HCT116 (cell line): ENCODE results near the gene SLC27A5.

ENCODE experiments used
- POLR2A ChIP-seq: IDR thresholded peaks from 2 replicates; pipeline ENCODE4 v1.7.0; 2011; ENCODE audit warnings: borderline replicate concordance; ENCODE audit not compliant: insufficient read depth, insufficient read length; ENCODE audit errors: extremely low read depth
- SRF ChIP-seq: IDR thresholded peaks from 2 replicates; pipeline ENCODE4 v1.6.1; 2012; ENCODE audit warnings: low read depth
- TCF7L2 ChIP-seq: IDR thresholded peaks from 2 replicates; pipeline ENCODE4 v1.7.0; 2011; ENCODE audit warnings: borderline replicate concordance, inconsistent platforms; ENCODE audit not compliant: insufficient read depth, insufficient read length; ENCODE audit errors: extremely low read depth
- YY1 ChIP-seq: IDR thresholded peaks from 2 replicates; pipeline ENCODE4 v1.6.1; 2011; ENCODE audit warnings: low read length, low read depth, moderate library complexity, mild to moderate bottlenecking; ENCODE audit not compliant: insufficient replicate concordance; ENCODE audit errors: extremely low read depth
- ZNF274 ChIP-seq: fragments of 200-500 bp; sonication (Bioruptor generic); IDR thresholded peaks from 2 replicates; pipeline ENCODE4 v1.6.1; 2014; ENCODE audit warnings: mild to moderate bottlenecking, low read depth, low read length, inconsistent platforms
- TF ChIP-seq, protein P1 (sequence below), 3 experiments: fragments of 200-600 bp in 1 of 3; sonication (generic) in 1 of 3; IDR thresholded peaks in 2 of 3; conservative IDR thresholded peaks in 1 of 3; 2 replicates each; pipeline ENCODE4 v1.5.1; 2012 to 2017; ENCODE audit warnings: low read depth in 2 of 3, low read length in 2 of 3, antibody characterized with exemption in 1 of 3, borderline replicate concordance in 1 of 3, control low read depth in 1 of 3, mild to moderate bottlenecking in 1 of 3, mixed read lengths in 1 of 3, mixed run types in 1 of 3, moderate library complexity in 1 of 3; ENCODE audit not compliant: insufficient read depth in 1 of 3
- TF ChIP-seq, protein P2 (sequence below): IDR thresholded peaks from 2 replicates; pipeline ENCODE4 v1.6.1; 2012; ENCODE audit warnings: low read depth

DNA sequence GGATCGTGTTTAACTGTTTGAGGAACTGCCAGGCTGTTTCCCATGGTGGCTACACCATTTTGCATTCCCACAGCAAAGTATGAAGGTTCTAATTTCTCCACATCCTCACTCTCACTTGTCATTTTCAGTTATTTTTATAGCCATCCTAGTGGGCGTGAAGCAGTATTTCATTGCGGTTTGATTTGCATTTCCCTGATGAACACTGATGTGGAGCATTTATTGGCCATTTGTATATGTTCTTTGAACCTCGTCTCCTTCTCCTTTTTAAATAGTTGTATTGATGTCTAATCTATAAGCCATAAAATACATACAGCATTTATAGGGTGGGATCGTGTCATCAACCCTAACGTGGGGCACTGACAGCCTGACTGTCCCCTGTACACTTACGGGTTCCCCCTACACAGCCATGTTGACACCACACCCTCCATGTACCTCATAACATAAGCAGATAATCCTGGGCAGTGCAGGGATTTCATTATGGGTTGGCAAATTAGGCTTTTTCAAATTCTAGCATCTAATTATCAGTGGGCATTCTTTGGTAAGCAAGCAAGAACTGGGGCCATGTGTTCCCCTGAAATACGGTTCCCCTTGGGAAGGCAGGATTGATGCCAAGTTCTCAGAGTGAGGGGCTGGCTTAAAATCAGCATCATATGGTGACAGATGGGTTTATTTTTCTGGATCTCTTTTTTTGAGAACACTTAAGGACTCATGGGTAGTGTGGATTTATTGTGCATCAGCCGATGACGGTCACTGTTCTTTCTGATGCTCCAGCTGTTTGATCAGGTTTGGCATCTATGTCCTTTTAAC is 19.4 kb upstream of the SLC27A5 start:
- TF ChIP-seq, protein P1, sequence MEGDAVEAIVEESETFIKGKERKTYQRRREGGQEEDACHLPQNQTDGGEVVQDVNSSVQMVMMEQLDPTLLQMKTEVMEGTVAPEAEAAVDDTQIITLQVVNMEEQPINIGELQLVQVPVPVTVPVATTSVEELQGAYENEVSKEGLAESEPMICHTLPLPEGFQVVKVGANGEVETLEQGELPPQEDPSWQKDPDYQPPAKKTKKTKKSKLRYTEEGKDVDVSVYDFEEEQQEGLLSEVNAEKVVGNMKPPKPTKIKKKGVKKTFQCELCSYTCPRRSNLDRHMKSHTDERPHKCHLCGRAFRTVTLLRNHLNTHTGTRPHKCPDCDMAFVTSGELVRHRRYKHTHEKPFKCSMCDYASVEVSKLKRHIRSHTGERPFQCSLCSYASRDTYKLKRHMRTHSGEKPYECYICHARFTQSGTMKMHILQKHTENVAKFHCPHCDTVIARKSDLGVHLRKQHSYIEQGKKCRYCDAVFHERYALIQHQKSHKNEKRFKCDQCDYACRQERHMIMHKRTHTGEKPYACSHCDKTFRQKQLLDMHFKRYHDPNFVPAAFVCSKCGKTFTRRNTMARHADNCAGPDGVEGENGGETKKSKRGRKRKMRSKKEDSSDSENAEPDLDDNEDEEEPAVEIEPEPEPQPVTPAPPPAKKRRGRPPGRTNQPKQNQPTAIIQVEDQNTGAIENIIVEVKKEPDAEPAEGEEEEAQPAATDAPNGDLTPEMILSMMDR (IDR thresholded peaks at IDR 0.05 in 2 of 3, conservative IDR thresholded peaks at IDR 0.05 in 1 of 3; ENCODE audit: borderline replicate concordance in 1 of 3, insufficient read depth in 1 of 3, low read depth in 2 of 3, low read length in 2 of 3): no peak
- TF ChIP-seq, protein P2, sequence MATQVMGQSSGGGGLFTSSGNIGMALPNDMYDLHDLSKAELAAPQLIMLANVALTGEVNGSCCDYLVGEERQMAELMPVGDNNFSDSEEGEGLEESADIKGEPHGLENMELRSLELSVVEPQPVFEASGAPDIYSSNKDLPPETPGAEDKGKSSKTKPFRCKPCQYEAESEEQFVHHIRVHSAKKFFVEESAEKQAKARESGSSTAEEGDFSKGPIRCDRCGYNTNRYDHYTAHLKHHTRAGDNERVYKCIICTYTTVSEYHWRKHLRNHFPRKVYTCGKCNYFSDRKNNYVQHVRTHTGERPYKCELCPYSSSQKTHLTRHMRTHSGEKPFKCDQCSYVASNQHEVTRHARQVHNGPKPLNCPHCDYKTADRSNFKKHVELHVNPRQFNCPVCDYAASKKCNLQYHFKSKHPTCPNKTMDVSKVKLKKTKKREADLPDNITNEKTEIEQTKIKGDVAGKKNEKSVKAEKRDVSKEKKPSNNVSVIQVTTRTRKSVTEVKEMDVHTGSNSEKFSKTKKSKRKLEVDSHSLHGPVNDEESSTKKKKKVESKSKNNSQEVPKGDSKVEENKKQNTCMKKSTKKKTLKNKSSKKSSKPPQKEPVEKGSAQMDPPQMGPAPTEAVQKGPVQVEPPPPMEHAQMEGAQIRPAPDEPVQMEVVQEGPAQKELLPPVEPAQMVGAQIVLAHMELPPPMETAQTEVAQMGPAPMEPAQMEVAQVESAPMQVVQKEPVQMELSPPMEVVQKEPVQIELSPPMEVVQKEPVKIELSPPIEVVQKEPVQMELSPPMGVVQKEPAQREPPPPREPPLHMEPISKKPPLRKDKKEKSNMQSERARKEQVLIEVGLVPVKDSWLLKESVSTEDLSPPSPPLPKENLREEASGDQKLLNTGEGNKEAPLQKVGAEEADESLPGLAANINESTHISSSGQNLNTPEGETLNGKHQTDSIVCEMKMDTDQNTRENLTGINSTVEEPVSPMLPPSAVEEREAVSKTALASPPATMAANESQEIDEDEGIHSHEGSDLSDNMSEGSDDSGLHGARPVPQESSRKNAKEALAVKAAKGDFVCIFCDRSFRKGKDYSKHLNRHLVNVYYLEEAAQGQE: no peak
- TF ChIP-seq POLR2A (no peak), YY1 (no peak), ZNF274 (no peak), SRF (no peak), TCF7L2 (no peak)
